DOHH2 (cell line): Measurements from ENCODE around the gene PLSCR3.
"Not testable (repeated sequence)": the region's sequence is repeated elsewhere in the genome, so short reads cannot be mapped to it uniquely, and the experiment has no call there.

Source experiments
- H3F3A ChIP-seq: fragments of 200-600 bp; sonication (generic), shearing (Covaris generic); 2 replicates; pipeline ENCODE4 v1.6.0; 2016; ENCODE audit warnings: antibody characterized with exemption, mild to moderate bottlenecking; ENCODE audit not compliant: control insufficient read depth, insufficient read depth
- H3K27ac ChIP-seq: fragments of 200-600 bp; sonication (generic); 2 replicates; pipeline ENCODE4 v1.5.1; 2014; ENCODE audit warnings: low read depth, mild to moderate bottlenecking, low read length, moderate library complexity
- H3K27me3 ChIP-seq: fragments of 200-600 bp; sonication (generic); 2 replicates; pipeline ENCODE4 v1.6.1; 2014; ENCODE audit warnings: mild to moderate bottlenecking, low read length, mixed read lengths; ENCODE audit not compliant: control insufficient read depth
- H3K36me3 ChIP-seq: fragments of 200-600 bp; sonication (generic); 2 replicates; pipeline ENCODE4 v1.6.1; 2014; ENCODE audit warnings: mild to moderate bottlenecking, low read length, moderate library complexity, mixed read lengths; ENCODE audit not compliant: control insufficient read depth
- H3K4me1 ChIP-seq: fragments of 200-600 bp; sonication (generic); 2 replicates; pipeline ENCODE4 v1.6.1; 2014; ENCODE audit warnings: mild to moderate bottlenecking, low read length, mixed read lengths; ENCODE audit not compliant: control insufficient read depth
- H3K4me2 ChIP-seq: fragments of 200-600 bp; sonication (generic); 2 replicates; pipeline ENCODE4 v1.6.0; 2014; ENCODE audit warnings: mild to moderate bottlenecking, low read length, moderate library complexity
- H3K4me3 ChIP-seq: fragments of 200-600 bp; sonication (generic); 2 replicates; pipeline ENCODE4 v1.5.1; 2014; ENCODE audit warnings: mild to moderate bottlenecking, low read length, mixed read lengths
- H3K79me2 ChIP-seq: fragments of 200-600 bp; sonication (generic); 2 replicates; pipeline ENCODE4 v1.6.1; 2014; ENCODE audit warnings: mild to moderate bottlenecking, low read length, mixed read lengths; ENCODE audit not compliant: control insufficient read depth
- H3K9me2 ChIP-seq: fragments of 200-600 bp; sonication (generic); replicated peaks from 2 replicates; pipeline ENCODE4 v1.6.1; 2014; ENCODE audit warnings: mild to moderate bottlenecking, low read length, mixed read lengths; ENCODE audit not compliant: control insufficient read depth
- H3K9me3 ChIP-seq: fragments of 200-600 bp; sonication (generic); 2 replicates; pipeline ENCODE4 v1.6.1; 2014; ENCODE audit warnings: antibody characterized with exemption, low read length, mixed read lengths; ENCODE audit not compliant: control insufficient read depth, insufficient read depth
- H4K20me1 ChIP-seq: fragments of 200-600 bp; sonication (generic); 2 replicates; pipeline ENCODE4 v1.6.0; 2014; ENCODE audit warnings: low read depth, mild to moderate bottlenecking, antibody characterized with exemption, low read length, moderate library complexity; ENCODE audit not compliant: control insufficient read depth, insufficient read depth
- EZH2phosphoT487 ChIP-seq: fragments of 200-600 bp; sonication (generic); IDR thresholded peaks from 2 replicates; pipeline ENCODE4 v1.6.1; 2017; ENCODE audit warnings: borderline replicate concordance, mild to moderate bottlenecking, antibody characterized with exemption, low read length, moderate library complexity, mixed read lengths
- TF ChIP-seq, protein P1 (sequence below): fragments of 200-600 bp; sonication (generic); IDR thresholded peaks from one replicate; pipeline ENCODE4 v1.5.1; 2014; ENCODE audit warnings: antibody characterized with exemption, mild to moderate bottlenecking, low read depth, low read length; ENCODE audit not compliant: poor library complexity, severe bottlenecking

PLSCR3 gene

DNA sequence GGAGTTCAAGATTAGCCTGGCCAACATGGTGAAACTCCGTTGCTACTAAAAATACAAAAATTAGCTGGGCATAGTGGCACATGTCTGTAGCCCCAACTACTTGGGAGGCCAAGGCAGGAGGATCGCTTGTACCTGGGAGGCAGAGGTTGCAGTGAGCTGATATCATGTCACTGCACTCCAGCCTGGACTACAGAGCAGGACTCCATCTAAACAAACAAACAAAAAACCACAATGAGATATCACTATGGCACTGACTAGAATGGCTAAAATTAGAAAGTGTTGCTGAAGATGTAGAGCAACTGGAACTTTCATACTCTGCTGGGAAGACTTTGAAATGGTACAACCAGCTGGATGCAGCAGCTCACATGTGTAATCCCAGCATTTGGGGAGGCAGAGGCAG lies 20.0 kb downstream of the PLSCR3 start:
- no peaks in the 10 kb centered on the region for H3K4me1 ChIP-seq
- H3K4me2 ChIP-seq, result no peak overlapping the region
- H3K79me2 ChIP-seq, result no peaks in the 10 kb centered on the region
- H3K9me3 ChIP-seq, result peaks cover 3% of the 10 kb centered on the region
- H3K36me3 ChIP-seq, result no peaks in the 10 kb centered on the region
- no peaks in the 10 kb centered on the region for H4K20me1 ChIP-seq
- no peaks in the 10 kb centered on the region for H3K9me2 ChIP-seq
- H3F3A ChIP-seq, result no peaks in the 10 kb centered on the region
- TF ChIP-seq EZH2phosphoT487, result no peak
- TF ChIP-seq, protein P1, sequence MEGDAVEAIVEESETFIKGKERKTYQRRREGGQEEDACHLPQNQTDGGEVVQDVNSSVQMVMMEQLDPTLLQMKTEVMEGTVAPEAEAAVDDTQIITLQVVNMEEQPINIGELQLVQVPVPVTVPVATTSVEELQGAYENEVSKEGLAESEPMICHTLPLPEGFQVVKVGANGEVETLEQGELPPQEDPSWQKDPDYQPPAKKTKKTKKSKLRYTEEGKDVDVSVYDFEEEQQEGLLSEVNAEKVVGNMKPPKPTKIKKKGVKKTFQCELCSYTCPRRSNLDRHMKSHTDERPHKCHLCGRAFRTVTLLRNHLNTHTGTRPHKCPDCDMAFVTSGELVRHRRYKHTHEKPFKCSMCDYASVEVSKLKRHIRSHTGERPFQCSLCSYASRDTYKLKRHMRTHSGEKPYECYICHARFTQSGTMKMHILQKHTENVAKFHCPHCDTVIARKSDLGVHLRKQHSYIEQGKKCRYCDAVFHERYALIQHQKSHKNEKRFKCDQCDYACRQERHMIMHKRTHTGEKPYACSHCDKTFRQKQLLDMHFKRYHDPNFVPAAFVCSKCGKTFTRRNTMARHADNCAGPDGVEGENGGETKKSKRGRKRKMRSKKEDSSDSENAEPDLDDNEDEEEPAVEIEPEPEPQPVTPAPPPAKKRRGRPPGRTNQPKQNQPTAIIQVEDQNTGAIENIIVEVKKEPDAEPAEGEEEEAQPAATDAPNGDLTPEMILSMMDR, result no peak
- no peak overlapping the region for H3K4me3 ChIP-seq
- H3K27me3 ChIP-seq, result peaks cover 11% of the 10 kb centered on the region; the same call in 1 of the 2 replicates
- no peak overlapping the region for H3K27ac ChIP-seq

GRCh38 chr17:7370853-7371252 lies 23.5 kb downstream of the PLSCR3 start:
- Histone ChIP-seq H3K9me2 (no peaks in the 10 kb centered on the region), H3K27me3 (peaks cover 11% of the 10 kb centered on the region; the same call in 1 of the 2 replicates), H4K20me1 (no peaks in the 10 kb centered on the region), H3K27ac (no peak overlapping the region), H3K79me2 (no peaks in the 10 kb centered on the region), H3K36me3 (no peaks in the 10 kb centered on the region), H3F3A (no peaks in the 10 kb centered on the region), H3K9me3 (no peaks in the 10 kb centered on the region), H3K4me3 (no peak overlapping the region), H3K4me2 (no peak overlapping the region), H3K4me1 (no peaks in the 10 kb centered on the region)
- TF ChIP-seq EZH2phosphoT487, result no peak
- TF ChIP-seq, protein P1, result no peak

DNA sequence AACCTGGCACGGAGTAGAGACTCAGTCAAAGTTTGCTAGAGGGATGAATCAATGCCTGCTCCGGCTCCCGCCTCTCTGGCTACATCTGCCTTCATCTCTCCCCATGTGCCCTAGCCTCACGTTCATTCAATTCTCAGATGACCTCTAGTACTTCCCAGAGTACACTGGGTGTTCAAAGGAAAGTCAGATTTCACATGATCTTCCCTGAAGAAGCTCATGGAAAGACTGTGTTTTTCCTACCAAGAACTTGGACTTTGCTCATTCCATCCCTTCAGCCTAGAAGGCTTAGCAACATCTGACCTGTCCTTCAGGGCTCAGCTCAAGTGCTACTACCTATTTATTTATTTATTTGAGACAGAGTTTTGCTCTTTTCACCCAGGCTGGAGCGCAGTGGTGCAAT lies 24.5 kb downstream of the PLSCR3 start:
- TF ChIP-seq, protein P1, result no peak
- TF ChIP-seq EZH2phosphoT487, result no peak
- Histone ChIP-seq H3K27me3 (peaks cover 11% of the 10 kb centered on the region; the same call in 1 of the 2 replicates), H3K4me3 (no peak overlapping the region), H3K79me2 (no peaks in the 10 kb centered on the region), H3K36me3 (no peaks in the 10 kb centered on the region), H4K20me1 (no peaks in the 10 kb centered on the region), H3K9me2 (no peaks in the 10 kb centered on the region), H3K9me3 (no peaks in the 10 kb centered on the region), H3K4me1 (no peaks in the 10 kb centered on the region), H3F3A (no peaks in the 10 kb centered on the region), H3K4me2 (no peak overlapping the region), H3K27ac (no peak overlapping the region)

- not testable (repeated sequence) for H3K9me2 ChIP-seq, H3K4me1 ChIP-seq, H3K36me3 ChIP-seq, H3K4me2 ChIP-seq, H3K27ac ChIP-seq, H4K20me1 ChIP-seq, H3F3A ChIP-seq, H3K79me2 ChIP-seq, H3K4me3 ChIP-seq, H3K9me3 ChIP-seq
- H3K27me3 ChIP-seq, result peaks cover 11% of the 10 kb centered on the region; the same call in 1 of the 2 replicates
These were observed 25.7 kb downstream of the PLSCR3 start for GRCh38 chr17:7368599-7368994.
